ENCODE results near the gene SELE.

DNA sequence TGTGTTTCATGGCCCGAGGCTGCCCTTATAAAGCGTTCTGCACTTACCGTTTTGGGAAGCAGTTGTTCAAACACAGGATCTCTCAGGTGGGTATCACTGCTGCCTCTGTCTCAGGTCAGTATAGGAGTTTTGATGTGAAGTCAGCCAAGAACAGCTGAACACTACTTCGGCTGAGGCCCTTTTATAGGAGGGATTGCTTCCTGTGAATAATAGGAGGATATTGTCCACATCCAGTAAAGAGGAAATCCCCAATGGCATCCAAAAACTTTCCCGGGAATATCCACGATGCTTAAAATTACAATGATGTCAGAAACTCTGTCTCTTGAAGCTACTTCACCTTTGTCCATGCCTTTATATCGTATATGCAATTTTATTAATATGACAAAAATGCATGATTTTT is at the start of gene SELE:
- TF ChIP-seq, protein P1, sequence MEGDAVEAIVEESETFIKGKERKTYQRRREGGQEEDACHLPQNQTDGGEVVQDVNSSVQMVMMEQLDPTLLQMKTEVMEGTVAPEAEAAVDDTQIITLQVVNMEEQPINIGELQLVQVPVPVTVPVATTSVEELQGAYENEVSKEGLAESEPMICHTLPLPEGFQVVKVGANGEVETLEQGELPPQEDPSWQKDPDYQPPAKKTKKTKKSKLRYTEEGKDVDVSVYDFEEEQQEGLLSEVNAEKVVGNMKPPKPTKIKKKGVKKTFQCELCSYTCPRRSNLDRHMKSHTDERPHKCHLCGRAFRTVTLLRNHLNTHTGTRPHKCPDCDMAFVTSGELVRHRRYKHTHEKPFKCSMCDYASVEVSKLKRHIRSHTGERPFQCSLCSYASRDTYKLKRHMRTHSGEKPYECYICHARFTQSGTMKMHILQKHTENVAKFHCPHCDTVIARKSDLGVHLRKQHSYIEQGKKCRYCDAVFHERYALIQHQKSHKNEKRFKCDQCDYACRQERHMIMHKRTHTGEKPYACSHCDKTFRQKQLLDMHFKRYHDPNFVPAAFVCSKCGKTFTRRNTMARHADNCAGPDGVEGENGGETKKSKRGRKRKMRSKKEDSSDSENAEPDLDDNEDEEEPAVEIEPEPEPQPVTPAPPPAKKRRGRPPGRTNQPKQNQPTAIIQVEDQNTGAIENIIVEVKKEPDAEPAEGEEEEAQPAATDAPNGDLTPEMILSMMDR (IDR thresholded peaks at IDR 0.05) = no peak
- TF ChIP-seq POLR2A (IDR thresholded peaks at IDR 0.05) = no peak
